ENCODE measurements around the gene NOX4.
"Not testable (repeated sequence)": the region's sequence is repeated elsewhere in the genome, so short reads cannot be mapped to it uniquely, and the experiment has no call there.

NOX4 gene

DNA sequence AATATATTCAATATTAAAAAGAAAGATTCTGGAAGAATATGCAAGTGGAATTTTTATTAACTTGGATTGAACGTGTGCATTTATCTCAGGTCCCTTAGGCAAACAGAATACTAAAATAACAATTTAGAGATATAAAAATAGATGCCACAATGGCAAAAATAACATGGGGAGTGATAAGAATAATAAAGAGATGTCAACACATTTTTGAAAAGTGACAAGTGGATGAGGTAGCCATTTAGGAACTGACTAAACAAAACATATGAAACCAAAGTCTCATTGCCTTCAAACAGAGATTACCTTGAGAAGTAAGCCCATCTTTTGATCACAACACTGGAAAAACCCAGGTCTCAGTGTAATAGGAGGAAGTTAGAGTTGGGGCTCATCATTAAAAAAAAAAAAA is 112.2 kb downstream of the NOX4 start:
- not testable (repeated sequence) for DNase-seq

DNA sequence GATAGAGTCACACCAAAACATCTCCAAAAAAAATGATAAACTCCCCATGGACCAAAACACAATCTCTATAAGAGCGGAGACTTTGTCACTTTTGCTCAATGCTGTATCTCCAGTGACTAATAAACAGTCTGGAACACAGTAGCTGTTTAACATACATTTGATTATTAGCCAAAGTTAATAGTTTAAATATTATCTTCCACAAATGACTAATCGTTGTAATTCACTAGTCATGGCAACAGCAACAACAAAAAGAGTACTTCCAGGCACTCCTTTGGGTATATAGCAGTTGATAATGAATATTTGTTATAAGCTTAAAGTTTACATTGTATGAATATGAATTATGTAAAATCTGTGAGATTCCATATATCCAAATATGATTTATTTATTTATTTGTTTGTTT is 121.8 kb downstream of the NOX4 start:
- DNase-seq, result not testable (repeated sequence)

DNA sequence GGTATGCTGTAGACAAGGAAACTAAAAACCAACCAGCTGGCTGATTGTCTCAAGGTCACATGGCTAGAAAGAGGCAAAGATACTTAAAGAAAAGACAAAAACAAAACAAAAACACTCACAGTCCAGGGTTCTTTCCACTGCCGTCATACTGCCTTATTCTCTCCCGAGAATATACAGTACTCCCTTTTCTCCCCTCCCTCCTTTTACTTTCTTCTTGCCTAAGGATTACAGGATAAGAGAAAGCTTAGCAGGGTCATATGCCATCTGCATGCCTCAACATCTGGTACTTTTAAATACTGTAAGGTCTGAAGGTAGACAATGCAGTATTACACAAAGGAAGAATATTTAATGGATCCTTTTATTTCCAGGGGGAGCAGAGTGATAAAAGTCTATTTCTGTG is 126.3 kb downstream of the NOX4 start:
- DNase-seq, result not testable (repeated sequence)

DNA sequence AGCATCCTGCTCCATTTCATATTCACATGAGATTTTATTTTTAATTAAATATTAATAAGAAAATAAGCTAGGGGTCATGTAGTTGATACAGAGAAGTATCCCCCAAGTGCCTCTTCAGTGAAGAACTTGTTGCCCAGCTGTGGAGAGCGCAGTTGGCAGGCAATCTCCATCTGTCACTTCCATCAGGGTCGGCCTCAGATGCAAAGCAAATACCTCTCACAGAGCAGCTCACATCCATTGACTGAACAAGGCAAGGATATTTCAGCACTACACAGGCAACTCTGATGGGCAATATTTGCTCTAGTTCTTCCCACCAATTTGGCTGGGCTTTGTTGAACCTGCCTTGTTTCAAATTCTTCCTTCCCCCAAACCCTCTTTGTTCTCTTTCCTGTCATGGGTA is 129.4 kb downstream of the NOX4 start:
- no peak for DNase-seq

DNA sequence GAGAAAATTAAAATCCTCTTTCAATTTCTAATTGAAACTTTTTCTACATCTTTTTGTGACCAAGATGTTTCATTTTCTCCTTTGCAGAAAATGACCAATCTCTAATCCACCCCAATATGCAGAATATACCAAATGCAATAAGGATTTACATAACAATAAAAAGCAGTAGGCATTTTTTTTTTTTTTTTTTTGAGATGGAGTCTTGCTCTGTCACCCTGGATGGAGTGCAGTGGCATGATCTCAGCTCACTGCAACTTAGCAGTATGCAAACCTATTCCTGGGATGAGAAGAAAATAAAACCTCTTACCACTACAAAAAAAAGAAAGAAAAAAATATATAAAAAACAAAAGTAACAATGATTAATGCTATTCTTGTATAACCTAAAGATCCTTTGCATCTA is 132.0 kb downstream of the NOX4 start:
- DNase-seq, result not testable (repeated sequence)

DNA sequence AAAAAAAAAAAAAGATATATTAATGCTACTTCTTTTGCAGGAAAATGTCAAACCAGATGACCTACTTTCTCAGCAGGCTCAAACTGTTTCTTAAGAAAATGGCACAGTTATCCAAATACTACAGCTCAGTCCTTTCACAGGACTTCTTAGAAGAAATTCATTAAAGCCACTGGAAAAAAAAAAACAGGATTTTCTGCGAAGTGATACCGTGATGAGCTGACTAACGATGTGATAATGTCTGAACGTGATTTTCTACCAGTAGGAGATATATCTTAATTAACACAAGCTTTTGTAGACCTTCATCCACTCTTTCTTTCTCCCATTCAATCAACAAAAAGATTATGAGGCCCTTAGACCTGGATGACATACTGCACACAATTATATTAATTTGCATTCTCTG is 132.4 kb downstream of the NOX4 start:
- DNase-seq, result no peak

DNA sequence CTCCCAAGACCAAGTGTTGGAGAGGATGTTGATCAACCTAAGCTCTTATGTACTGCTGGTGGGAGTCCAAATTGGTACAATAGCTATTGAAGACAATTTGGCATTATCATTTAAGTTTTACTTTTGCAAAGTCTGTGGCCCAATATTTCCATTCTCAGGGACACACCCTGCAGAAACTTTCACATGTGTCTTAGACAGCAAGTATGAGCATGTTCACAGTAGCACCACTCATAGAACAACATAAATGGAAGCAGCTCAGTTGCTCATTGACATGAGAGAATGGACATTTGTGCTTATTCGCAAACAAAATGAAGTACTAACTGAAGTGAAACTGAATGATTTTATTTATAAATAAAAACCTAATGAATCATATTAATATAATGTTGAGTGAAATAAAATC is 135.5 kb downstream of the NOX4 start:
- DNase-seq, result no peak

DNA sequence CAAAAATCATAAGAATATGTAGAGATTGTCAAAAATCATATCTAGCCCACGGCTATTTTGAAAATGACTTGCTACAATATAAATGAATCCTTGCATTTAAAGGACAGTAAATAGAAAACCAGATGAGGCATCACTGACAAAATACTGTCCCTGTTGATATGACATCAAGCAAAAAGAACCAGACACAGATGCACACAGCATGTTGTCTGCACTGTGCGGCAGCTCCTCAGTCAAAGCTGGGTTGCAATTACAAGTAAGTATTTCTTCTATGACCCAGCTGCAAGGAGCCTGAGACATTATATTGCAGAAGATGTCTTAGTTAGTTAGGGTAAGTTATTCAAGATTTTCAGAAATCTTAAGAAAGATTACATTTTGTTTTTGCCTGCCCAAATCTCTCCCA is 136.7 kb downstream of the NOX4 start:
- DNase-seq, result not testable (repeated sequence)

DNA sequence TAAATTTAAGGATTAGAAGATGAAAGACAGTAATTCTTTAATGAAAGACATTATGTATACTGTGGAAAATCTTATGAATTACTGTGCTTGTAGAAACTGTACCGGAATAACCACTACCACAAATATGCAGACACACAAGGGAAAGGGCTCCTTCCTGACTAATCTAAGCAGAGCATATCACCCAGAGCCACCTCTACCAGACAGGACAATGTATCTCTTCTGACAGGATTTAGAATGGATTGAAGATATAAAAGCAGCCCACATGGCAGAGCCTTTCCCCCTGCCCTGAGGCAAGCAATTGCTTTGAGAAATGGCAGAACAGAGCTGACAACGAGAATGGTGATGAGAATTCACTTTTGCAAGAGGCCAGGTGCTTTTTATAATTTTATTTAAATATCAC is 144.1 kb downstream of the NOX4 start:
- no peak for DNase-seq

DNA sequence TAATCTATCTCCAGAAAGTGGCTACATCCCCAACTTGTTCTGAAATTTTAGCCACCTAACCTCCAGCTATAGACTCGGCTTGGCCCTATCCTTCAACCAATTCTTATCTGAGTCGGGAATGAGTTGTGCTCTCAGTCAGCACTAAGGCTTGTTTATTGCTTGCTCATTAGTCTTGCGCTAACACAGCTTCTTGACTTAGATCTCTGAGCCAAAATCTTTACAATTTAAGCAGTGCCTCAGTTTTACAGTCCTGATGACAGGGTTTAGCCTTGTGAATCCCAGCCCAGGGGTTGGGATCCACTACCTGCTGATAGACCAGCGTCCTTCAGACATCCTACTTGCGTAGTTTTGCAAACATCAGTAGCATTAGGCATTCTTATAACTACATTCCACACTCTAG is 144.6 kb downstream of the NOX4 start:
- no peak for DNase-seq

DNA sequence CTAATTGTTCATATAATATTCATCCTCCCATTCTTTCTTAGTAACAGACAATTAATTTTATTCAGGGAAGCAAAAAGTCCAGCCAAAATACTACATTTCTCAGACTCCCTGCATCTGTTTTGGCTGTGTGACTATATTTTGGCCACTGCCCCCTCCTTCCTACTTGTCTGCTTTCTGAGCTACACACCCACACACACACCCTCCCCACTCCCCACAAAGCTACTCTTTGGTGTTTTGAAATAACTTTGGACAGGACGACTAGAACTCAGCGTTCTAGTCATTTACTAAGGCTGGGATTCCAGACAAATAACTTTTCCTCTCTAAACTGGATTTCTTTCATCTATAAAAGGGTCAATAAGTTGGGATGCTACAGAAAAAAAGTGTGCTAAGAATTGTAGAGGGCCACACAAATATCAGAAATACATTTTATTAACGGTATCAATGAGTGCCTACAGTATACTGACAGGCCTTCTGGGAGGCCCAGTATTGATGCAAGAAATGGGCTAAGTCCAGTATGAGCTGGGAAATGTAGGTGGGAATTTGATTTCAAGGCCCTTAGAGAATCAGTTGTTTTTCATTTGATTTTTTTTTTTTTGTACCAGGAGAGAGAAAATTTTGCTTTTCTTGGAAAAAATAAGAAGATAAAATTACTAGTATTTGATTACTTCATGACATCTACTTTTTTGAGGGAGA is 148.1 kb downstream of the NOX4 start:
- not testable (repeated sequence) for DNase-seq

DNA sequence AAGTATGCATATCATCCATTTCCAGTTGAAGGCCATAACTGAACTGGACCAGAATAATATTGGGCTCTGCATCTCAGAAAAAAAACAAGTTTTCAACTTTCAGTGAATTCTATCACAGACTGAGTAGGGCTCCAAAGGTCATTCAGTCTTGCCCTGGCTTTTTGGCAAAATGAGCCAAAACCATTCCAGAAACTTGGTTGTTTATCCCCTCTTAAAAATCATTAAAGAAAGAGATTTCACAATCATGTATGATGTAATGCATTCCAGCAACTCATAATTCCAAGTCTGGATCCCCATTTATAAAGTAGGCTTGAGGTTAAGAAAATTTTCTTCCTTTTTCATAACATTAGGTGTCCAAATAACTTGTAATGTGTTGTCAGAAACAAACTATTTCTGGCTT is 150.7 kb downstream of the NOX4 start:
- not testable (repeated sequence) for DNase-seq

DNA sequence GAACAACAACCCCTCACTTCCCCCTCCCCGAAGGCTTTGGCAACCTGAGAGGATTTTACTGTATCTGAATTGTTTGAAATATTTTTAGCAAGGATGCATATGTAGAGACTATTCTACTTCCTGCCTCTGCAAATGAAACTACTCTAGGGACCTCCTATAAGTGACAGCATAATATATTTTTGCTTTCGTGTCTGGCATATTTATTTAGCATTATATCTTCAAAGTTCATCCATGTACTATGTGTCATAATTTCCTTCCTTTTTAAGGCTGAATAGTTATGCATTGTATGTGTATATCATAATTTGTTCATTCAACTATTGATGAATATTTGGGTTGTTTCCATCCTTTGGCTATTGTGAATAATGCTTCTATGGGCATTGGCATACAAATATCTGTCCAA is 153.1 kb downstream of the NOX4 start:
- DNase-seq, result not testable (repeated sequence)

DNA sequence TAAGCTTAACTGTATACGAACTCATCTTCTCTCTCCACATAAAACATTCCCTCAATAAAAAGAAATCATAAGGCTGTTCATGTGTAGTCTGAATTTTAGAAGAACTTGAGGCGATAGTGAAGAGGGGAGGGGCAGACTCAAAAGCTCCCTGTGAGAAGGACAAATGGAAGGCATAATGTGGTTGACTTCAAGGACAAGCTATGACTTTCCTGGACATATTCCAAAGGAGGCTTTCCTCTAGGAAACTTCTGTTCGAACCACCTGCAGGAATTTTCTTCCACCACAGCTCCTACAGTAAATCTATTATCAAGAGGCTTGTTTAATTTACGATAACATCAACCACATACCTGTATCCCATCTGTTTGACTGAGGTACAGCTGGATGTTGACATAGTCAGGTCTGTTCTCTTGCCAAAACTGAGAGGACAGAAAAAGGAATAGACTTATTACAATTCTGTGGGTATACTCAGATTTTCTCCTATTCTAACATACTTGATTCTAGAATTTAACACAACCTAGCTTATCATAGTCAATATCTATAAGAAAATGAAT is 154.0 kb downstream of the NOX4 start:
- DNase-seq, result not testable (repeated sequence)

DNA sequence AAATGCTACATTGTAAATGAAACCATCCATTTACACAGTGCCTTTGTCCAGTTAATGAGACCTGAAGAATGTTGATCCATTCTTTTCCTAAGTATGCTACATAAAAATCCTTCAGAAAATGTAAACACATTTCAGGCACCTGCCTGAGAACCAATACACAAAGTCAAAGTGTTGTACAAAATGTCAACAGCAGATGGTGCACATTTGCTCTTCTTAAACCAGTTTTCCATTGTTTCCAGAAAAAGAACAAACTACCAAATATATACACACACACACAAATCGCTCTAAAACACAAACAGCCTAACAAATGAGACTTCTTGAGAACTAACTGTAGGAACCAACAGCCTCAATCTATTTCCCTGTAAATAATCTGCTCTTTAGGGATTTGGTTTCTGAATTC is 157.5 kb downstream of the NOX4 start:
- DNase-seq, result not testable (repeated sequence)

DNA sequence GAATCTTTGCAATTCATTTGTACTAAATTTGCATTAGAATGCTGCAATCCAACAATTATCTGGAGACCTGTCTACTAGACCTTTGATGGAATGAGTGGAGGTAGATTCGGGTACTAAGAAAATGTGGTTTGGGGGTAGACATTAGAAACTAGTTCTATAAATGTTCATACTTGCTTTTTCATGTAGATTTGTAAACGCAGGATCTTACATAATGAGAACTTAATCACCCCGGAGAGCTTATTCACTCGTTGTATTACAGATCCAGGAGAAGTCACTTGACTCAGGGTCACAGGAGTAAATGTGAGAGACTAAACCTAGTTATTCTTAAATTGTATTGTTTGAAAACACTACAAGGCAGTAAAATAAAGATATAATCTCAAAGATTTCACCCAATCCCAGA is 159.2 kb downstream of the NOX4 start:
- not testable (repeated sequence) for DNase-seq

DNA sequence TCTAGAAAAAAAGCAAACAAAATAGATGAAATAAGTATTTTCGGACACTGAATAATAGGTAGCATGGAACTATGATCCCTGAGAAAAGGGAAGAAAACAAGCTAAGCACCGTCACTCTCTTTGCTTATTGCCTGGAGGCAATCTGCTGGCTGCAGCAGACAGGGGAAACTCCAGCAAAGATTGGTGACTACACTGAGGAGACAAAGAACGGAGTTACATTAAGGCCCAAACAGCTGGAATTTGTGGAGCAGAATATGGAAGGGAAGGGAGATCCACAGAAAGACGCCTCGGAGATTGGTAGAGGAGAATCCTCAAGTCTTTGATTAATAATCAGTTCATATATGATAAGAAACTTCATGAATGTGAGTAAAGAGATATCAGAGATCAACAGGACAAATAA is 163.3 kb downstream of the NOX4 start:
- no peak for DNase-seq

DNA sequence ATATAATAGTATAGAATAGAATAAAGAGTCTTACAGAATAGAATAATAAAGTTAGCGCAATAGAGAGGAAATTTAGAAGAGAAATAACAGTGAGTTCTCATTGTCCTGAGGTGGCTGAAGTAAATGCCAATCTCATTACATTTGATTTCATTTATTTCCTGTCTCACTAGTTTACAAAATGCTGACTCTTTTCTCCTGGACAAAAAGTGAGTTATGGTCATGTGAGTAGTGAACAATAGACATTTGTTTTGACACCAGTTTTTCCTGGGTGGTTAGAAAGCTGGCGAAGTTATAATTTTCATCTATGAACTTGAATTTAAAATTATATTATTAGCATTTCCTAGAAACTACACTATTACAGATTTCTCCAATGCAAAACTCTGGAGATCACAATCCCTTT is 169.8 kb downstream of the NOX4 start:
- no peak for DNase-seq

DNA sequence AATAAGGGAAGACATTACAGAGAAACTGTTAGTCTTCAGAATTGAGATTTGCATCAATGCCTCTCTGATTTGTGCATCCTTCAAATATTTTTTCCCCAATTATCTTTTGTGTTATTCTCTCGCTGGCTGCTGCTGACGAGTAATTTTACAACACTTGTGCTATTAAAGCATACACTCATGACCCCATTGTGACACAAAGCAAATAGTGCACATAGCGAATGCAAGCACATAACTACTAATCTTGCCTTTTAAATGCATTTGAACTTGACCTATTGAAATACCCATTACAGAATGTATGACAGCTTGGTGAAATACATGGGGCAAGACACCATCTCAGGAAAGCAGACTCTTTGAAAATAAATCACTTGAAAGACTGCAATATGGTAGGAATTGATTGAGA is 180.6 kb downstream of the NOX4 start:
- DNase-seq, result not testable (repeated sequence)

DNA sequence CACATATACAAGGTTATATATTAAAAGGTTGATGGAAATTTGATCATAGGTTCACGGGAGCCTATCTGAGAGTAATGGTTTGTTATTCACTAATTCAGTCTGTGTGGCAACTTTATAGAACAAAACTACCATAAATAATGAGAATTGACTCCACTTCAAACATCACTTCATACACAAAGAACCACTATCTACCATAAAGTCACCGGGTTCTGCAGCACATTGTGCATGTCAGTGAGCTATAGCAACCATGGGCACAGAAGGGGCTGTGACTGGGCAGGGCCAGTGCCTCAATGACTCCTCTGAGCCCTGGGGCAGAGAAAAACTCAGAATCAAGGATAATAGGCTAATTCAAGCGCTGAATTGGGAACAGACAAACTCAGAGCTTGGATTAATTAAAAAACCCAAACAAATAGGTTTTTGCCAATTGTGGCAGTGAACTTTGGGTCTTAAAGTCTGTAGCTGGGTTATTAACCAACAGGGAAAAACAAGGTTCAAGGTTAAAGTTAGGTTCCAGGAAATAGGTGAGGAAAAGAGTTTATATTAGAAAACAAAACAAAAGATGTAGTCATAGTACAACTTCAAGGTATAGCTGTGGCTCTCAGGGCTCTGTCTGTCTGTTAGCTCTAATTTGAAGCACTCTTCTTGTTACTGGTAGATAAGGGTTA is 181.7 kb downstream of the NOX4 start:
- not testable (repeated sequence) for DNase-seq

DNA sequence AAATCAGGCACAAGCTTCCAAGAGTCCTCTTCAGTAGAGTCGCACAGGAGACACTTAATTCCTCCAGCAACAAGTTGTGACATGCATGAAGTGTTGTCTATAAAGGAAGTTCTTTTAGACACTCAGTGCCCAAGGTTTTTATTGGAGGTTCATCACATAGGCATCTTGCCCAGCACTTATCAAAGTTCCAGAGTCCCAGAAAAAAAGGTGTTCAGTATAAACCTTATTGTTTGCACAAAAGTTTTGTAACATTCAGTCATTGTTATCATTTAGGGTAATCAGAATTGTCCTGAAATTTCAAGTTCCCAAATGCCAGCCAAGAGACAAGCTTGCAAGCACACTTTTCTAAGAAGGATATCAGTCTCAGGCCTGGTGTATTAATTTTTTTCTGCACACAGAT is 182.9 kb downstream of the NOX4 start:
- not testable (repeated sequence) for DNase-seq

DNA sequence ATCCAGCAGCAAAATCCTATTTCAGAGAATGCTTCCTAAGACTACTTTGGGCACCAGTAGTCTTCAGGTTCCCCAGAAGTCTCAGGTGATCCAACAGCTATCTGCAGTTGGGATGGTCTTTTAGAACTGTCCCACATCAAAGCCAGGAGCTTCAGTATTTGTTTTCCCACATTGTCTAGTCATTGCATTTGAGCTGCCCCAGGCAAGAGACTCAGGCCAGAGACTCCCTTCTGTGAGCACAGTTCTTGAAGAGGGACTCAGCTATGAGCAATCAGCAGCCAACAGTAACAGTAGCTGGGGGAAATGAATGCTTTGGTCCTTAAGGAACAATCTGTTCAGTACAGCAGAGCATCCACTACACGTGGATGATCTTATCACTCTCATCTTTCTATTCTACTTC is 188.1 kb downstream of the NOX4 start:
- DNase-seq, result not testable (repeated sequence)

DNA sequence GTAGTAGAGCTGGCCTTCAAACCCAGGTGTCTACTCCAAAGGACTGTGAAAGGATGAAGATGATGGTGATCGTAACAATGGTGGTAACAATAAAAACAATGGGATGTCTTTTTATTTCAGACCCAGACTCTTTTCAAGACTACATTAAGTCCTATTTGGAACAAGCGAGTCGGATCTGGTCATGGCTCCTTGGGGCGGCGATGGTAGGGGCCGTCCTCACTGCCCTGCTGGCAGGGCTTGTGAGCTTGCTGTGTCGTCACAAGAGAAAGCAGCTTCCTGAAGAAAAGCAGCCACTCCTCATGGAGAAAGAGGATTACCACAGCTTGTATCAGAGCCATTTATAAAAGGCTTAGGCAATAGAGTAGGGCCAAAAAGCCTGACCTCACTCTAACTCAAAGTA is 196.2 kb downstream of the NOX4 start:
- not testable (repeated sequence) for DNase-seq

DNA sequence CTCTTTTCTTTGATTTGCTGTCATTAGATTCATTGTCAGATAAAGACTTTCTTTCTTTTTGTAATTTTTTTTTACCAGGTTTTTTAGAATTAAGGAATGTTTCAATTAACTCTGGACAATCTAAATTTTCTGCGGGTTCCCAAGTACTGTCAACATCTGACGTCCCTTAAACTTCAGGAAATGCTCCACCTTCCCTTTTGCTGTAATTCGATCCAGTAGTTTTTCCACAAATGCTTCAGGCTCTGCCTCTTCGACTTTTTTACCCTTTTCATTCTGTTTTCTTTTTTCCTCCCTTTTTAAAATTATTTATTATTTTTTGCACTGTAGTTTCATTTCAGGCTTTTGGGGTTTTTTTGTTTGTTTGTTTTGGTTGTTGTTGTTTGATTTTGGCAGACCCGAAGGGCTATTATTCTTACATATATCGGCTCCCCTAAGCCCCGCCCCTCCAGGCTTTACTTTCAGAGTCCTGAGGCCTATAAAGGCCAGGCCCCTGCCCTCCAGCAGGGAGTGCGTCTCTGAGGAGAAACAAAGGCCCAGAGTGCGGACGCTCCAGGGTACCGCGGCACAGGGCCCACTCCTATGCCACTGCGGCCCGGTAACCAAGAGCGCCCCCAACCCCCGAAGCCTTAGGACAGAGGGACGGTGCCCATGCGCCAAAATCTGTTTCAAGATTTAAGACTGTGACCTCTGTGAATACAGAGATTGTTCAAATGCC is 197.1 kb downstream of the NOX4 start:
- DNase-seq, result no peak

All from suppressor macrophage treated with lipopolysaccharide for 4 hours (primary cell).